GM23248 (cell line): ENCODE measurements around the gene ZNF346.

Experiments used
- EZH2 ChIP-seq: fragments of 200-600 bp; sonication (generic); IDR thresholded peaks from 2 replicates; pipeline ENCODE4 v1.6.1; 2018; ENCODE audit warnings: antibody characterized with exemption, mild to moderate bottlenecking; ENCODE audit not compliant: insufficient read depth, poor library complexity, severe bottlenecking
- EZH2phosphoT487 ChIP-seq: fragments of 200-600 bp; sonication (generic); IDR thresholded peaks from 2 replicates; pipeline ENCODE4 v1.6.1; 2018; ENCODE audit warnings: antibody characterized with exemption, moderate library complexity, mild to moderate bottlenecking, low read depth; ENCODE audit not compliant: insufficient read depth

DNA sequence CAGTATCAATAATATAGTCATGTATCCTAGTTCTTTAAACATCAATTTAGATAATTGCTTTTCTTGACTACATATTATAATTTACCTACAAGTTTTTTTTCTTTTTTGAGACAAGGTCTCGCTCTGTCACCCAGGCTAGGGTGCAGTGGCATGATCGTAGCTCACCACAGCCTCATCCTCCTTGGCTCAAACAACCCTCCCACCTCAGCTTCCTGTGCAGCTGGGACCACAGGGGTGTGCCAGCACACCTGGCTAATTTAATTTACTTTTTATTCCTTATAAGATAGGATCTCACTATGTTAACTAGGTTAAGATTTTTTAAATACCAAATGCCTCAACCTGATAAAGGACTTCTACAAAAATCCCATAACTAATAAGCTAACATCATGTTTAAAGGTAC is 37.0 kb upstream of the ZNF346 start:
- TF ChIP-seq EZH2phosphoT487 (no peak), EZH2 (no peak)
